Measurements from ENCODE around the gene ZNF609.
A peak's percentile ranks its signal among the peaks of the same experiment; 100 is the strongest.

The ZNF609 gene

DNA sequence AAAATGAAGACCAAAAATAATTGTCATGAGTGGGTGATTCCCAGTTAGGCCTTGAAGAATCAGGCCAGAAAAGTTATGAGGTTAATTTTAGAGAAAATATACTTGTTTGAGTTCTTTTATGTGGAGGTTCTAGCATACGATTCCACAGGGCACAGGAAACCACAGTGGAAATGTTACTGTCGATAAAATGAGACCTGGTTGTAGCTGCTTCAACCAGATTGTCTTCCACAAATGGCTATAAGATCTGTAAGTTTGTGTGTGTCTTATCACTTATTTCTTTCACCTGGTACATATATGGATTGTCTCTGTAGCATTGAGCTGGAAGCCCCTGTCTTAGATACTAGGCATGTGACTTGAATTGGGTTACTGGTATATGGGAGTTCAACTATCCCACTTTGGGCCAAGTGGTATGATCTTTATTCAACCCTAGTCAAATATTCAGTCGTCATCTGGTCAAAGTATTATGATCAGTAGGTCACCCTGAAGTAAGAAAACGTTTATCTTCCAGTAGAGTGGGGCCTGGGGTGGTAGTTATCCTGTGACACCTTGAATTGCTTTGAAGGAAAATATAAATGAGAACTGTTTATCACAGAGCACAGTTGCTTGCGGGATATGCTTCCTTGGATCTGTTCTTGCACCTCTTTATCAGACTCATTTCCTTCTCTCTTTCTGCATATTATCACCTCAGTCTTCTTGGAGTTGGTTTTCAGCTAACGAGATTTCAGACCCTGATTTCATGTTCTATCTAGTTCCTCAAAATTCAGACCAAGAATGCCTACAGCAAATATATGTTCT is 21.5 kb upstream of the ZNF609 start:
- 86 to 96% methylated on average over 3 to 5 of the region's 6 CpGs for WGBS, 2 experiments (ENCODE audit: insufficient coverage in 2 of 2)

DNA sequence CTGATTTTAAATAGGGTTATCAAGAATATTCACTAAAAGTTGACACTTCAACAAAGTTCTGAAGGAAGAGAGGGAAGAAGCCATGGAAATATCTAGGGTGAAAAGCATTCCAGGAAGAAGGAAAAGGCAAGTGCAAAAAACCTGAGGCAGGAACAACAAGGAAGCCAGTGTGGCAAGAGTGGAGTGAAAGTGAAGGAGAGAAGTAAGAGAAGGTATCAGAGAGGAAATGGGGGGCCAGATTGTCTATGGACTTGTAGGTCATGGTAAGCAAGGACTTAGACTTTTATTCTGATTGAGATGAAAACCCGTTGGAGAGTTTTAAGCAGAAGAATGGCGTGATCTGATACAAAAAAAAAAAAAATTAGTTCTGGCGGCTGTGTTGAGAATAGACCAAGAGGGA is 18.5 kb upstream of the ZNF609 start:
- Histone ChIP-seq H3K4me1 (ENCODE audit: control insufficient read depth, insufficient read depth, low read length, poor library complexity, severe bottlenecking) (peaks cover 16% of the 10 kb centered on the region), H3K4me3 (ENCODE audit: extremely low read depth, insufficient read depth, low read length, poor library complexity, severe bottlenecking) (no peak overlapping the region), H3K36me3 (ENCODE audit: control insufficient read depth, insufficient read depth, low read length) (peaks cover 18% of the 10 kb centered on the region), H3K9me3 (ENCODE audit: control insufficient read depth, low read length) (no peaks in the 10 kb centered on the region), H3K27ac (ENCODE audit: low read depth, low read length, severe bottlenecking) (no peak overlapping the region)
- 100% methylated on average over 3 of the region's 3 CpGs for WGBS, 2 experiments (ENCODE audit: insufficient coverage in 2 of 2)

More for the DNA sequence above, 21.5 kb upstream of the ZNF609 start:
- H3K36me3 ChIP-seq (ENCODE audit: control insufficient read depth, insufficient read depth, low read length): peaks cover 11% of the 10 kb centered on the region
- H3K9me3 ChIP-seq (ENCODE audit: control insufficient read depth, low read length): no peaks in the 10 kb centered on the region
- H3K4me1 ChIP-seq (ENCODE audit: control insufficient read depth, insufficient read depth, low read length, poor library complexity, severe bottlenecking): peaks cover 7% of the 10 kb centered on the region
- no peak overlapping the region for H3K4me3 ChIP-seq (ENCODE audit: extremely low read depth, insufficient read depth, low read length, poor library complexity, severe bottlenecking)
- H3K27ac ChIP-seq (ENCODE audit: low read depth, low read length, severe bottlenecking): no peak overlapping the region

DNA sequence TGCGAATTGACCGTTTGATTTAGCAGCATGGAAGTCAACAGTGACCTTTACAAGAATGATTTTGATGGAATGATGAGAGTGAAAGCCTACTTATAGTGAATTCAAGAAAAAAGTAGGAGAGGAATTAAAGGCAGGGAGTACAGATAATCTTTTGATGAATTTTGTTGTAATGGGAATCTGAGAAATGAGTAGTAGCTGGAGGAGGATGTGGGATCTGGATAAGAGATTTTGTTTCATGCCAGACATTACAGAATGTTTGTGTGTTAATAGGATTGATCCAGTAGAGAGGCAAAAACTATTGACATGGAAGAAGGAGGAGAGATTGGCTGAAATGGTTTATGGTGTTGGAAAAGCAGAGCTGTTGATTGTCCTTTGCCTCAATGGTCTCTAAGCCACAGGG is 17.4 kb upstream of the ZNF609 start:
- Histone ChIP-seq H3K36me3 (ENCODE audit: control insufficient read depth, insufficient read depth, low read length) (peaks cover 23% of the 10 kb centered on the region), H3K9me3 (ENCODE audit: control insufficient read depth, low read length) (no peaks in the 10 kb centered on the region), H3K27ac (ENCODE audit: low read depth, low read length, severe bottlenecking) (peak overlapping the region; percentile 62), H3K4me3 (ENCODE audit: extremely low read depth, insufficient read depth, low read length, poor library complexity, severe bottlenecking) (no peak overlapping the region), H3K4me1 (ENCODE audit: control insufficient read depth, insufficient read depth, low read length, poor library complexity, severe bottlenecking) (peaks cover 16% of the 10 kb centered on the region)
- 85 to 100% methylated on average over 2 of the region's 2 CpGs for WGBS, 2 experiments (ENCODE audit: insufficient coverage in 2 of 2)

DNA sequence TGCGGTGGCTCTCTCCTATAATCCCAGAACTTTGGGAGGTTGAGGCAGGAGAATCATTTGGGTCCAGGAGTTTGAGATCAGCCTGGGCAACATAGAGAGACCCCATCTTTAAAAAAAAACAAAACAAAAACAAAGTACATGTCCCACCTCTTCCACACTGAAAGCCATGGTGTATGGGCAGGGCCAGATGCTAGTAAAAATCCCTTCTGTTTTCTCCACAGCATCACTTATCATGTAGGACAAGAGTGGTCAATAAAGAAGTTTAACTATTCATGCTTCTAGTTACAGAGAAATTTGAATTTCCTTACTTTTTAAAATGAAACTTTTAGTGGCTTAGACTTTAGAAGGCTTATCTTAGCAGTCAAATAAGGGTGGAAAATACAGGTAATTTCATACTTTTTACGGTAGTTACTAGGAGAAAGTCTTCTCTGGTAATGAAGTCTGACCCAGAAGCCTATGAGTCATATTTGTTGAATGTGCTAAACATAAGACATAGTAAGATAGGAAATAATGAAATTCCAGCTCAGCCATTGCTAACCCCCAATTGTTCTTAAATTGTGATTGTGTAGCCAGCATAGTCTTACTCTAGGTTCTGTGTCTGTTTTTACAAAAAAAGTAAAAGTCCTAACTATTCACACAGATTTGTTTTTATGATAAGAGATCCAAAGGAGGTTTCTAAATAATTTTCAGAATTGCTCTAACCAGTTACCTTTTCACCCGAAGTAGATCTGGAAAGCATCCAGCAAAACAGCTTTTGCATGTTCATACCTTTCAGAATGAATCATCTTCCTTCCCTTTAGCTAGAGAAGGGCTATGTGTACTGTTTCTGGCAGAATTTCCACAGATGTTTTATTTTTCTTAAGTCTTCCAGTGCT is 16.4 kb upstream of the ZNF609 start:
- no peak overlapping the region for H3K4me3 ChIP-seq (ENCODE audit: extremely low read depth, insufficient read depth, low read length, poor library complexity, severe bottlenecking)
- peak overlapping the region; percentile 63 for H3K27ac ChIP-seq (ENCODE audit: low read depth, low read length, severe bottlenecking)
- H3K4me1 ChIP-seq (ENCODE audit: control insufficient read depth, insufficient read depth, low read length, poor library complexity, severe bottlenecking): peaks cover 16% of the 10 kb centered on the region
- H3K9me3 ChIP-seq (ENCODE audit: control insufficient read depth, low read length): no peaks in the 10 kb centered on the region
- WGBS, 2 experiments (ENCODE audit: insufficient coverage in 2 of 2): 87 to 92% methylated on average over 1 to 2 of the region's 3 CpGs
- H3K36me3 ChIP-seq (ENCODE audit: control insufficient read depth, insufficient read depth, low read length): peaks cover 32% of the 10 kb centered on the region

DNA sequence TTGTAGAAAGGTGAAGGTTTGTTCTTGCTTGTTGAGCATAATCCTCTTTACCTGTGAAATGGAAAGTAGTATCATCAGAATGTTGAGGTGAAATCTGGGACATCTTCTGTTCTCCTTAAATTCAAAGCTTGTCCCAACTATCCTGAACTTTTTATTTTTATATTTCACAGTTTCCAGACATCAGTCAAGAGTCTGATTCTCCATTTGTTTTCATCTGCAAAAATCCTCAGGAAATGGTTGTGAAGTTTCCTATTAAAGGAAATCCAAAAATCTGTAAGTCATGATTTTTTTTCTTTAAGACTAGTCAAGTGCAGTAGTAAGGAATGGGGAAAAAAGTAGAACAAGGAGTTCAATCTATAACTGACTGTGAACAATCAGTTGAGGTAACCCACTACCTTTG is 15.5 kb upstream of the ZNF609 start:
- Histone ChIP-seq H3K4me1 (ENCODE audit: control insufficient read depth, insufficient read depth, low read length, poor library complexity, severe bottlenecking) (peaks cover 16% of the 10 kb centered on the region), H3K9me3 (ENCODE audit: control insufficient read depth, low read length) (no peaks in the 10 kb centered on the region), H3K36me3 (ENCODE audit: control insufficient read depth, insufficient read depth, low read length) (peaks cover 32% of the 10 kb centered on the region), H3K4me3 (ENCODE audit: extremely low read depth, insufficient read depth, low read length, poor library complexity, severe bottlenecking) (no peak overlapping the region), H3K27ac (ENCODE audit: low read depth, low read length, severe bottlenecking) (no peak overlapping the region)

DNA sequence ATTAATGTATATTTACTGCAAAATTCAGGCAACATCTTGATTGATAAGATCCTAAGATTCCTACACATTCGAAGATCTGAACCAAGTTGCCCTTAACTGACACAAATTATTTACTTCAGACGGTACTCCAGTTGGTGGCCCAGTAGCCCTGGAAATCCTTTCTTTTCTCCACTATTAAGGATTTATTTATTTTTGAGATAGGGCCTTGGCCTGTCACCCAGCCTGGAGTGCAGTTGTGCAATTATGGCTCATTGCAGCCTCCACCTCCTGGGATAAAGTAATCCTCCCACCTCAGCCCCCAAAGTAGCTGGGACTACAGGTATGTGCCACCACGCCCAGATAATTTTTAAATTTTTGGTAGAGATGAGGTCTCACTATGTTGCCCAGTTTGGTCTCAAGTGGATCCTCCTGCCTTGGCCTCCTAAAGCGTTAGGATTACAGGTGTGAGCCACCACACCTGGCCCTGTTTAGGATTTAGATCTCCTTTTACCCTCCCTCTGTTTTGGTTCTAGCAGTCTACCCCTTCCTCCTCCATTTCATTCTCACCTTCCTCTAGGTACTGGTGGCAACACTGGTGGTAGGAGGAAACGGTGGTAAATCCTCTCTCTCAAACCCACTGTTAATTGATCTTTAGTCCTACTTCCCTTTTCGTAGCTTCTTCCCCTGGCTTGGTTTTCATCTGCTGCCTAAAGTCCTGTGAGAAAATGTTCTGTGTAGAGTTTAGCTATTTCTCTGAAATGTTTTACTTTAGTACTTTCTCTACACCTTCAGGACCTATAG is 12.7 kb upstream of the ZNF609 start:
- Histone ChIP-seq H3K27ac (ENCODE audit: low read depth, low read length, severe bottlenecking) (no peak overlapping the region), H3K4me1 (ENCODE audit: control insufficient read depth, insufficient read depth, low read length, poor library complexity, severe bottlenecking) (peaks cover 16% of the 10 kb centered on the region), H3K36me3 (ENCODE audit: control insufficient read depth, insufficient read depth, low read length) (peaks cover 39% of the 10 kb centered on the region), H3K9me3 (ENCODE audit: control insufficient read depth, low read length) (no peaks in the 10 kb centered on the region), H3K4me3 (ENCODE audit: extremely low read depth, insufficient read depth, low read length, poor library complexity, severe bottlenecking) (no peak overlapping the region)
- 89 to 100% methylated on average over 1 of the region's 6 CpGs for WGBS, 2 experiments (ENCODE audit: insufficient coverage in 2 of 2)

DNA sequence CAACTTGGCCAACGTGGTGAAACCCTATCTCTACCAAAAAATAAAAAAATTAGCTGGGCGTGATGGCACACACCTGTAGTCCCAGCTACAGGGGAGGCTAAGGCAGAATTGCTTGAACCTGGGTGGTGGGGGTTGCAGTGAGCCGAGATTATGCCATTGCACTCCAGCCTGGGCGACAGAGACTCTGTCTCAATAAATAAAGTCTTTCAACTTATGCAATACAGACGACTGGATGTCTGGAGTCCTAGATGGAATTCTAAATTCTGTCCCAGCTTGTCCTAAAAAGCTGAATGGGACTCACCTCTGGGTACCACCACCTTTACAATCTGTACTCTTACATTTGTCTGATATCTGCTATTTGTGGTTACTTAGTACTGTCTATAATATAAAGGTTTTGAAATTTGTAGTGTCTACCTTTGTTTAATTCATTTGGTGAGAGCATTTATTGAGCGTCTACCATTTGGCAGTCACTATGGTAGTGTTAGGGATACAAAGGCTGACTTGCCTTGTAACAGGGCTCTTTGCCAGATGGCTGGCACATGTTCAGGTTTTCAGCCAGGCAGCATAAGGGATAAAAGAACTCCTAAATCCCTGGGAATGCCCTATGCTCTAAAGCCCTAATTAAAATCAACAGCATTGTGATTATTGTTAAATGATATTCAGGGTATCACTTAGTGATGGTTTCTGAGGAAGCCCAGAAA is 7.2 kb upstream of the ZNF609 start:
- no peak overlapping the region for H3K4me3 ChIP-seq (ENCODE audit: extremely low read depth, insufficient read depth, low read length, poor library complexity, severe bottlenecking)
- no peaks in the 10 kb centered on the region for H3K9me3 ChIP-seq (ENCODE audit: control insufficient read depth, low read length)
- peaks cover 31% of the 10 kb centered on the region for H3K36me3 ChIP-seq (ENCODE audit: control insufficient read depth, insufficient read depth, low read length)
- 90 to 95% methylated on average over 2 to 4 of the region's 6 CpGs for WGBS, 2 experiments (ENCODE audit: insufficient coverage in 2 of 2)
- H3K27ac ChIP-seq (ENCODE audit: low read depth, low read length, severe bottlenecking): no peak overlapping the region
- peaks cover 12% of the 10 kb centered on the region for H3K4me1 ChIP-seq (ENCODE audit: control insufficient read depth, insufficient read depth, low read length, poor library complexity, severe bottlenecking)

DNA sequence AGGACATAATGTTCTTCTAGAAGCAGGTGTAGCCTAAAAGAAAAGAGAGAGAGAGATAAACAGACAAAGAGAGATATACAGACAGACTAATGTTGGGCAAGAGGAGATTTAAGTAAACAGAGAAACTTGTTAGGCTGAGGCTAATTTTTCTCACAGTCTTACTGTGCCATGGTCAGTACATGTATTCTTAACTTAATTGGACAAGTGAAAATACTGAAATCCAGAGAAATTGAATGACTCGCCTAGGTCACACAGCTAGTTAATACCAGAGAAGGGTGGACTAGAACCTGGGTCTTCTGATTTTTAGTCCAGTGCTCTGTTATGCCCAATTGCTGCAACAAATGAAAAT is 6.7 kb upstream of the ZNF609 start:
- Histone ChIP-seq H3K27ac (ENCODE audit: low read depth, low read length, severe bottlenecking) (no peak overlapping the region), H3K4me1 (ENCODE audit: control insufficient read depth, insufficient read depth, low read length, poor library complexity, severe bottlenecking) (peaks cover 12% of the 10 kb centered on the region), H3K9me3 (ENCODE audit: control insufficient read depth, low read length) (no peaks in the 10 kb centered on the region), H3K4me3 (ENCODE audit: extremely low read depth, insufficient read depth, low read length, poor library complexity, severe bottlenecking) (no peak overlapping the region), H3K36me3 (ENCODE audit: control insufficient read depth, insufficient read depth, low read length) (peaks cover 31% of the 10 kb centered on the region)
- 100% methylated on average over 1 of the region's 1 CpG for WGBS, 2 experiments (ENCODE audit: insufficient coverage in 2 of 2)

DNA sequence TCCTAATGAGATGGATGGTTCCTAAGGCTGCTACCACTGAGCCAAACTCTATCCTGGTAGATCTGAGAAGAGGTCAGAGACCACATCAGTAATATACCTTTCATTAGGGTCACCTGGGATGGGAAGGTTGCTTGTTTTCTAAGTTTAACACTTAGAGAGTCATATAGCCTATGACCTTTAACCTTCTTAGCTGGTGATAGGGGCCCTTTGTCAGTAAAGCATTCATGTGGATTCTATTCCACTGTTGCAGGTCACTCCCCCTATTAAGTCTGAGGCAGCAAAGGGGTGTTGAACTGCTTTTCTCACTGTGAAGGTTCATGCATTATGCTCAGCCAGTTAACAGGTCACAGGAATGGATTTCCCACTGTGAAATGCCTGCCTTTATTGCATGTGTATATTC is 6.1 kb upstream of the ZNF609 start:
- no peak overlapping the region for H3K27ac ChIP-seq (ENCODE audit: low read depth, low read length, severe bottlenecking)
- no peaks in the 10 kb centered on the region for H3K9me3 ChIP-seq (ENCODE audit: control insufficient read depth, low read length)
- no peak overlapping the region for H3K4me3 ChIP-seq (ENCODE audit: extremely low read depth, insufficient read depth, low read length, poor library complexity, severe bottlenecking)
- H3K4me1 ChIP-seq (ENCODE audit: control insufficient read depth, insufficient read depth, low read length, poor library complexity, severe bottlenecking): peaks cover 16% of the 10 kb centered on the region
- H3K36me3 ChIP-seq (ENCODE audit: control insufficient read depth, insufficient read depth, low read length): peaks cover 33% of the 10 kb centered on the region

DNA sequence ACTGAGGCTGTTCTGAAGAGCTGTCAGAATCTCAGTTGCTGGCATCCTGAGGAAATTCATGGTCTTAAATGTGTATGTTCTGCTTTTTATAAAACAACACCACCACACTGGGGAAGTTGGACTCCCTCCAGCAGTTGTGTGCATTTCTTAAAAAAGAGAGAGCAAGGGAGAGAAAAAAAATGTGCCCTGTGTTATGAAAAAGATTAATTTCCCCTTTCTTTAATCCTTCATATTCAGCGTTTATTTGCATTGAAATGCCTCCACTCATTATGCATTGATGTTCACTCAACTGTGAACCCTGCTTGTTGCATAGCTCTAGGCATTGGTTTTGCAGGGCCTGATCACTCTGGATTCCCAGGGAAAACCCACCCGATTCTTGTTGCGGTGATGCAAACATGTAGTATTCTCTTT is 4.4 kb upstream of the ZNF609 start:
- H3K27ac ChIP-seq (ENCODE audit: low read depth, low read length, severe bottlenecking): peak overlapping the region; percentile 12
- peaks cover 21% of the 10 kb centered on the region for H3K4me1 ChIP-seq (ENCODE audit: control insufficient read depth, insufficient read depth, low read length, poor library complexity, severe bottlenecking)
- no peak overlapping the region for H3K4me3 ChIP-seq (ENCODE audit: extremely low read depth, insufficient read depth, low read length, poor library complexity, severe bottlenecking)
- H3K36me3 ChIP-seq (ENCODE audit: control insufficient read depth, insufficient read depth, low read length): peaks cover 22% of the 10 kb centered on the region
- no peaks in the 10 kb centered on the region for H3K9me3 ChIP-seq (ENCODE audit: control insufficient read depth, low read length)
- WGBS, 2 experiments (ENCODE audit: insufficient coverage in 2 of 2): 78 to 86% methylated on average over 1 to 3 of the region's 3 CpGs
